A673 (cell line): Measurements from ENCODE around the gene CCDC158. TPM values are rescaled to one million over a fixed set of nuclear protein-coding genes. Genes with fewer than 3 reads are reported as not detected.

Source experiments
- BruUV-seq: library from RNA; stranded (reverse); fragments of 400-500 nt; replicated peaks from 2 replicates; lab custom pipeline; 2021; lab: Mats Ljungman, UMichigan
- CTCF ChIA-PET: fragments of 300-600 bp; sonication (Branson Sonifier 250); formaldehyde crosslinking; loops from one replicate; lab custom pipeline; 2022; ENCODE audit warnings: antibody characterized with exemption; lab: Charles Lee
- POLR2A ChIA-PET: fragments of 300-600 bp; sonication (Branson Sonifier 250); formaldehyde crosslinking; loops from one replicate; lab custom pipeline; 2022; ENCODE audit warnings: antibody characterized with exemption; ENCODE audit not compliant: low non-redundant PET; lab: Charles Lee
- DNase-seq: peaks from one replicate; pipeline ENCODE4 v3.0.0-alpha.2; 2015; ENCODE audit warnings: low spot score
- H3K27ac ChIP-seq: fragments of 200-600 bp; sonication (generic); 2 replicates; pipeline ENCODE4 v1.5.1; 2016; ENCODE audit warnings: mixed run types, low read depth, mild to moderate bottlenecking, mixed read lengths, antibody characterized with exemption, low read length; ENCODE audit not compliant: poor library complexity, severe bottlenecking
- H3K27me3 ChIP-seq: fragments of 200-600 bp; sonication (generic); replicated peaks from 2 replicates; pipeline ENCODE4 v1.6.1; 2017; ENCODE audit warnings: mixed run types, low read depth, mild to moderate bottlenecking, mixed read lengths, antibody characterized with exemption, low read length; ENCODE audit not compliant: insufficient read depth, poor library complexity
- H3K36me3 ChIP-seq: fragments of 200-600 bp; sonication (generic); 2 replicates; pipeline ENCODE4 v1.6.1; 2016; ENCODE audit warnings: mixed run types, mild to moderate bottlenecking, mixed read lengths, antibody characterized with exemption, low read length; ENCODE audit not compliant: insufficient read depth, poor library complexity, severe bottlenecking
- H3K4me1 ChIP-seq: fragments of 200-600 bp; sonication (generic); 2 replicates; pipeline ENCODE4 v1.6.1; 2017; ENCODE audit warnings: mixed run types, mild to moderate bottlenecking, mixed read lengths, antibody characterized with exemption, low read length; ENCODE audit not compliant: insufficient read depth, poor library complexity, severe bottlenecking
- H3K4me3 ChIP-seq: fragments of 200-600 bp; sonication (generic); 2 replicates; pipeline ENCODE4 v1.5.1; 2016; ENCODE audit warnings: low read depth, mixed run types, mild to moderate bottlenecking, mixed read lengths, low read length; ENCODE audit not compliant: poor library complexity, severe bottlenecking
- H3K9me3 ChIP-seq: fragments of 200-600 bp; sonication (generic); 2 replicates; pipeline ENCODE4 v1.6.1; 2016; ENCODE audit warnings: mixed run types, low read depth, mild to moderate bottlenecking, mixed read lengths, antibody characterized with exemption, low read length; ENCODE audit not compliant: poor library complexity, severe bottlenecking
- EZH2 ChIP-seq: fragments of 200-600 bp; sonication (generic); IDR thresholded peaks from 2 replicates; pipeline ENCODE4 v1.6.1; 2017; ENCODE audit warnings: borderline replicate concordance, low read depth, mild to moderate bottlenecking, mixed read lengths, antibody characterized with exemption, low read length; ENCODE audit not compliant: poor library complexity, severe bottlenecking
- intact Hi-C: fragments of 100-400 bp; cut with micrococcal nuclease; formaldehyde crosslinking; loops from one replicate; pipeline ENCODE4 v1.10.0; 2022; ENCODE audit not compliant: unreplicated experiment
- total RNA-seq: library from RNA; stranded (reverse); gene quantifications from 2 replicates; pipeline ENCODE4 v1.2.3, GENCODE V29; 2021
- TF ChIP-seq, protein P1 (sequence below): fragments of 300-800, 200-600 bp; sonication (generic); conservative IDR thresholded peaks from 2 replicates; pipeline ENCODE4 v1.5.1; 2017; ENCODE audit warnings: low read depth, mild to moderate bottlenecking, antibody characterized with exemption, low read length, moderate library complexity, mixed read lengths

Gene CCDC158
- total RNA-seq, 1 experiment from 2014 or later: not detected

DNA sequence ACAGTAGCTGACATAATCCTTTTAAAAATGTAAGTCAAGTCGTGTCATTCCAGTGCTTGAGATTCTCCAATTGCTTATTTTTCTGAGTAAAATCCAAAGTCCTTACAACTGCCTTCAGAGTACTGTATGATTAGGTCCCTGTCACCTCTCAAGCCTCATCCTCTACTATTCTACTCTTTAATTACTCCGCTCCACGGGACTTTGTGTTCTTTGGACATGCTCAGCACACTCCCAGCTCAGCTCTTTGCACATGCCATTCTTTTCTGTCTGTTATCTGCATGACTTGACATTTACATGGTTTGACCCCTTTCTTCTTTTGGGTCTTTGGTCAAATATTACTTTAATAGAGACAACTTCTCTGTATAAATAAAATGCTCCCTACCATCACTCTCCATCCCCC is 154.3 kb downstream of the CCDC158 start:
- CTCF ChIA-PET: no interaction called here
- DNase-seq: no peak
- POLR2A ChIA-PET: no interaction called here
- Histone ChIP-seq H3K4me3 (no peak overlapping the region), H3K27ac (no peak overlapping the region), H3K4me1 (no peaks in the 10 kb centered on the region), H3K36me3 (no peaks in the 10 kb centered on the region), H3K27me3 (no peaks in the 10 kb centered on the region), H3K9me3 (no peaks in the 10 kb centered on the region)
- intact Hi-C loops: no loop called here
- TF ChIP-seq EZH2: no peak
- TF ChIP-seq, protein P1, sequence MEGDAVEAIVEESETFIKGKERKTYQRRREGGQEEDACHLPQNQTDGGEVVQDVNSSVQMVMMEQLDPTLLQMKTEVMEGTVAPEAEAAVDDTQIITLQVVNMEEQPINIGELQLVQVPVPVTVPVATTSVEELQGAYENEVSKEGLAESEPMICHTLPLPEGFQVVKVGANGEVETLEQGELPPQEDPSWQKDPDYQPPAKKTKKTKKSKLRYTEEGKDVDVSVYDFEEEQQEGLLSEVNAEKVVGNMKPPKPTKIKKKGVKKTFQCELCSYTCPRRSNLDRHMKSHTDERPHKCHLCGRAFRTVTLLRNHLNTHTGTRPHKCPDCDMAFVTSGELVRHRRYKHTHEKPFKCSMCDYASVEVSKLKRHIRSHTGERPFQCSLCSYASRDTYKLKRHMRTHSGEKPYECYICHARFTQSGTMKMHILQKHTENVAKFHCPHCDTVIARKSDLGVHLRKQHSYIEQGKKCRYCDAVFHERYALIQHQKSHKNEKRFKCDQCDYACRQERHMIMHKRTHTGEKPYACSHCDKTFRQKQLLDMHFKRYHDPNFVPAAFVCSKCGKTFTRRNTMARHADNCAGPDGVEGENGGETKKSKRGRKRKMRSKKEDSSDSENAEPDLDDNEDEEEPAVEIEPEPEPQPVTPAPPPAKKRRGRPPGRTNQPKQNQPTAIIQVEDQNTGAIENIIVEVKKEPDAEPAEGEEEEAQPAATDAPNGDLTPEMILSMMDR: no peak
- no TSS peak for BruUV-seq

DNA sequence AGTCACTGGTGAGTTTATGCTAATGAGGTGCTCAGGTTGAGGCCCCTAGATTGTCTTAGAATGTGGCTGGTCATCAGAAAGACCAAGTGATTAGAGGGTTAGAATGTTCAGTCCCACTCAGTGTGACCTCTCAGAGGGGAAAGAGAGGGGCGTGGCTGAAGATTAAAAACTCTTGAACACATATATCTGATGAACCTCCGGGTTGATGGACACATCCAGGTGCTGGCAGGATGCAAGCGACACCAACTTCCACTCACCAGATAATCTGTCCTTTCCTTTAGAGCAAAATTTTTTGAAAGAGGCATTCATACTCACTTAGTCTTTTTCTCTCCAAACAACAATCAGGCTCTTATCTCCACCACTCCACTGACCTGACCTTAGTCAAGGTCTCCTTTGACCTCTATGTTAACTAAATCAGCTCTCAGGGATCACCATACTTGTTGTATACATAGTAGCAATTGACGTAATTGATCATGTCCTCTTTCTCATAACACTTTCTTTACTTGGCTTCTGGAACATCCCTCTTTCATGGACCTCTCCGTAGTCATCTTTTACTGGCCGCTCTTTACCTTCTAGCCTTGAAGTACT is 155.2 kb downstream of the CCDC158 start:
- no peak for DNase-seq
- no peaks in the 10 kb centered on the region for H3K27me3 ChIP-seq
- no peak overlapping the region for H3K4me3 ChIP-seq
- ChIA-PET POLR2A (no interaction called here), CTCF (no interaction called here)
- H3K36me3 ChIP-seq: no peaks in the 10 kb centered on the region
- no peaks in the 10 kb centered on the region for H3K9me3 ChIP-seq
- intact Hi-C loops: no loop called here
- H3K4me1 ChIP-seq: no peaks in the 10 kb centered on the region
- TF ChIP-seq EZH2: no peak
- TF ChIP-seq, protein P1: no peak
- no peak overlapping the region for H3K27ac ChIP-seq
- BruUV-seq: no TSS peak

Other genes with a start within 250 kb of the CCDC158 start
- 27.0 and 27.9 TPM in 2 replicates for gene SCARB2, start 207.3 kb downstream of the CCDC158 start, total RNA-seq
- 0.21 TPM in 1 of 2 replicates, not detected in the other for gene FAM47E, start 169.4 kb downstream of the CCDC158 start, total RNA-seq
- not detected in 2 replicates for gene STBD1, start 114.4 kb downstream of the CCDC158 start, total RNA-seq
- gene SHROOM3, start 14.1 kb upstream of the CCDC158 start, total RNA-seq: 9.3 and 10.6 TPM in 2 replicates